Muscle of leg (tissue), 11 donors: ENCODE results near the gene R3HCC1L. TPM values are rescaled to one million over a fixed set of nuclear protein-coding genes. Genes with fewer than 3 reads are reported as not detected.

Experiments used
- DNase-seq: peaks from one replicate; pipeline ENCODE4 v3.0.0; 2013
- H3K27ac ChIP-seq: one replicate; pipeline ENCODE4 v1.5.1; 2013; ENCODE audit warnings: mild to moderate bottlenecking, low read length, control low read depth
- H3K27me3 ChIP-seq: one replicate; pipeline ENCODE4 v1.6.1; 2013; ENCODE audit warnings: low read length; ENCODE audit not compliant: control insufficient read depth, insufficient read depth
- H3K36me3 ChIP-seq: one replicate; pipeline ENCODE4 v1.6.1; 2013; ENCODE audit warnings: low read length; ENCODE audit not compliant: control insufficient read depth, insufficient read depth
- H3K4me1 ChIP-seq: one replicate; pipeline ENCODE4 v1.6.1; 2013; ENCODE audit warnings: low read length; ENCODE audit not compliant: control insufficient read depth, insufficient read depth
- H3K4me3 ChIP-seq: one replicate; pipeline ENCODE4 v1.5.1; 2013; ENCODE audit warnings: low read length, control low read depth
- H3K9me3 ChIP-seq: replicated peaks from 2 replicates; pipeline ENCODE4 v1.6.1; 2013; ENCODE audit warnings: low read depth, low read length; ENCODE audit not compliant: control insufficient read depth
- WGBS: methylation state at CpG from one replicate; pipeline ENCODE4 v1.1.5; 2013; ENCODE audit warnings: missing lambda C conversion rate; ENCODE audit not compliant: insufficient coverage; 5-methylcytosine and 5-hydroxymethylcytosine counted together
- polyA plus RNA-seq, 8 donors: library from polyadenylated mRNA; unstranded; fragments of 120-200 nt; gene quantifications; one replicate each; pipeline versions ENCODE4 v1.2.1 to v1.2.3, GENCODE V29; 2013; ENCODE audit warnings: inconsistent platforms in 1 of 8, low replicate concordance in 1 of 8; ENCODE audit not compliant: insufficient read length in 8 of 8, insufficient read depth in 1 of 8
- total RNA-seq: library from RNA; stranded (reverse); fragments of 120-200 nt; gene quantifications from one replicate; pipeline ENCODE4 v1.2.4, GENCODE V29; 2013

Gene R3HCC1L
- total and polyA plus RNA-seq, 9 donors = 10.0 to 13.5 (median 11.9) TPM

GRCh38 chr10:98196985-98197384 is 62.5 kb downstream of the R3HCC1L start:
- WGBS = 81% methylated on average over 3 of the region's 6 CpGs
- Histone ChIP-seq H3K27me3 (no peaks in the 10 kb centered on the region), H3K4me3 (no peak overlapping the region), H3K9me3 (peaks cover 6% of the 10 kb centered on the region), H3K4me1 (no peaks in the 10 kb centered on the region), H3K27ac (no peak overlapping the region), H3K36me3 (no peaks in the 10 kb centered on the region)
- no peak for DNase-seq

DNA sequence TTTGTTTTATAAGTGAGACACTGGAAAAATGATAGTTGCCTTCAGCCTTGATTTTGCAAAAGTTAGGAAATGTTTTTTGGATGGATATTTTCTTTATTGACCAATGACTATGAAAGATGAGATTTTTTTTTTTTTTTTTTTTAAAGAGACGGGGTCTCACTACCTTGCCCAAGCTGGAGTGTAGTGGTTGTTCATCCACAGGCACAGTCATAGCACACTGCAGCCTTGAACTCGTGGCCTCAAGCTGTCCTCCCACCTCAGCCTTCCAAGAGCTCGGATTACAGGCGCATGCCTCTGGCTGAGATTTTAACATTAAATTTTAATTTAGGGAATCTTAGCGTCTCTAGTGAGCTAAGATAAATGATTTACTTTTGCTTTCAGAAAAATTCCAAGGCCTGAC is 67.3 kb downstream of the R3HCC1L start:
- Histone ChIP-seq H3K9me3 (no peaks in the 10 kb centered on the region), H3K4me1 (no peaks in the 10 kb centered on the region), H3K4me3 (no peak overlapping the region), H3K27me3 (no peaks in the 10 kb centered on the region), H3K27ac (no peak overlapping the region), H3K36me3 (no peaks in the 10 kb centered on the region)
- no peak for DNase-seq
- WGBS = 80% methylated on average over 1 of the region's 5 CpGs

GRCh38 chr10:98202378-98202777 is 67.9 kb downstream of the R3HCC1L start:
- no peaks in the 10 kb centered on the region for H3K27me3 ChIP-seq
- DNase-seq = no peak
- WGBS = 92% methylated on average over 2 of the region's 8 CpGs
- no peaks in the 10 kb centered on the region for H3K9me3 ChIP-seq
- H3K27ac ChIP-seq = no peak overlapping the region
- no peaks in the 10 kb centered on the region for H3K36me3 ChIP-seq
- no peaks in the 10 kb centered on the region for H3K4me1 ChIP-seq
- H3K4me3 ChIP-seq = no peak overlapping the region

DNA sequence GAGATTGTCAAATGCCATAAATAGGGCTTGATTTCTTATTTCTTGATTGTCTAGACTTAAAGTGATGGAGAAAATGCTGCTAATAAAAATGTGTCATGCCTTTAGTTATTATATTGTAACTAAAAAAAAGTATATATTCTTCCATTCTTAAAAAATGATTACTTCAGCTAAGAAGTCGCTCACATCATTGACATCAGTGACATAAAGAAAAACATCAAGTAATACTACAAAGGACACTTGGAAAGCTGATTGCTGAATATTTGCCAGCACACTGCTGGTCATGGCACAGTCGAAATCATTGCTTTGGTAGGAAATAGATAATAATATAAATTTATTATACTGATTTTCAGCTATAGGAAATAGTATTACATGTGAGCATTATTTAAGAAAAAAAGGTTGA is 70.9 kb downstream of the R3HCC1L start:
- Histone ChIP-seq H3K4me1 (no peaks in the 10 kb centered on the region), H3K36me3 (peaks cover 8% of the 10 kb centered on the region), H3K4me3 (no peak overlapping the region), H3K27ac (no peak overlapping the region), H3K9me3 (no peaks in the 10 kb centered on the region), H3K27me3 (no peaks in the 10 kb centered on the region)
- no CpG with 5 or more reads among the region's 2 CpGs for WGBS
- DNase-seq = no peak

DNA sequence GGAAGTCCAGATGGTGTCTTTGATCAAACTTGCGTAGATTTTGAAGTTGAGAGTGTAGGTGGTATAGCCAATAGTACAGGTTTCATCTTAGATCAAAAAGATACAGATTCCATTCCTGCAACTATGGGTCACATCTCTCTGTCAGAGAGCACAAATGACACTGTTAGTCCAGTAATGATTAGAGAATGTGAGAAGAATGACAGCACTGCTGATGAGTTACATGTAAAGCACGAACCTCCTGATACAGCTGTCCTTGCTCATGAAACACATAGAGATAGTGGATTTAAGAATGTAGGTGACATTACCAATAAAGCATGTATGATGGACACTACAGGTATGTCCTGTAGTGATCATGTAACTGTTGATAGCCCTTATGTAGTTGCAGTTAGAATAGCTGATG is 74.5 kb downstream of the R3HCC1L start:
- Histone ChIP-seq H3K27ac (no peak overlapping the region), H3K4me1 (no peaks in the 10 kb centered on the region), H3K36me3 (peaks cover 8% of the 10 kb centered on the region), H3K27me3 (no peaks in the 10 kb centered on the region), H3K4me3 (no peak overlapping the region), H3K9me3 (no peaks in the 10 kb centered on the region)
- WGBS = no CpG with 5 or more reads among the region's 2 CpGs
- DNase-seq = no peak

DNA sequence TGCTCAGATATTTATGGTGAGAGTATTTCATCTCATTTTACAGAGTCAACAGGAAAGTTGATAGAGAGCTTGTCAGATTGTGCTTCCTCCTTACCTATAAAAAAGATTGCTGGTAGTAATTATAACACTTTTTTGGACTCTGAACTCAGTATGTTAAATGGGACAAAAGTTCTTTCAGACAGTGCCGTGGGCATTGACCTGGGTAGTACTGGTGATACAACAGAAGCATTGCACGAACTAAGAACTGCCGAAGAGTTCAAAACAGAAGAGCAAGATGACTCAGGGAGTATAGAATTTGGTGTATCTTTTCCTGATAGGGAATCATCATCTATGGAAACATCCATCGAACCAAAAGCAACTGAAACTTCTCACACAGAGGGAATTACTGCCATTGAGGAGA is 75.0 kb downstream of the R3HCC1L start:
- Histone ChIP-seq H3K36me3 (peaks cover 8% of the 10 kb centered on the region), H3K4me3 (no peak overlapping the region), H3K27ac (no peak overlapping the region), H3K9me3 (no peaks in the 10 kb centered on the region), H3K4me1 (no peaks in the 10 kb centered on the region), H3K27me3 (no peaks in the 10 kb centered on the region)
- DNase-seq = no peak
- 100% methylated on average over 2 of the region's 4 CpGs for WGBS

GRCh38 chr10:98212196-98212595 is 77.7 kb downstream of the R3HCC1L start:
- no CpG with 5 or more reads among the region's 1 CpG for WGBS
- H3K27ac ChIP-seq = no peak overlapping the region
- H3K4me1 ChIP-seq = no peaks in the 10 kb centered on the region
- no peak for DNase-seq
- peaks cover 8% of the 10 kb centered on the region for H3K36me3 ChIP-seq
- H3K4me3 ChIP-seq = no peak overlapping the region
- no peaks in the 10 kb centered on the region for H3K9me3 ChIP-seq
- no peaks in the 10 kb centered on the region for H3K27me3 ChIP-seq

GRCh38 chr10:98213740-98214139 is 79.3 kb downstream of the R3HCC1L start:
- WGBS = no CpG with 5 or more reads among the region's 1 CpG
- H3K27me3 ChIP-seq = no peaks in the 10 kb centered on the region

GRCh38 chr10:98215373-98215772 is 80.9 kb downstream of the R3HCC1L start:
- no CpG with 5 or more reads among the region's 2 CpGs for WGBS
- Histone ChIP-seq H3K4me1 (no peaks in the 10 kb centered on the region), H3K27me3 (no peaks in the 10 kb centered on the region), H3K4me3 (no peak overlapping the region), H3K36me3 (no peaks in the 10 kb centered on the region), H3K9me3 (peaks cover 8% of the 10 kb centered on the region), H3K27ac (no peak overlapping the region)
- DNase-seq = no peak

More at GRCh38 chr10:98213740-98214139, 79.3 kb downstream of the R3HCC1L start:
- Histone ChIP-seq H3K4me1 (no peaks in the 10 kb centered on the region), H3K9me3 (no peaks in the 10 kb centered on the region), H3K4me3 (no peak overlapping the region), H3K36me3 (peaks cover 5% of the 10 kb centered on the region), H3K27ac (no peak overlapping the region)
- no peak for DNase-seq

DNA sequence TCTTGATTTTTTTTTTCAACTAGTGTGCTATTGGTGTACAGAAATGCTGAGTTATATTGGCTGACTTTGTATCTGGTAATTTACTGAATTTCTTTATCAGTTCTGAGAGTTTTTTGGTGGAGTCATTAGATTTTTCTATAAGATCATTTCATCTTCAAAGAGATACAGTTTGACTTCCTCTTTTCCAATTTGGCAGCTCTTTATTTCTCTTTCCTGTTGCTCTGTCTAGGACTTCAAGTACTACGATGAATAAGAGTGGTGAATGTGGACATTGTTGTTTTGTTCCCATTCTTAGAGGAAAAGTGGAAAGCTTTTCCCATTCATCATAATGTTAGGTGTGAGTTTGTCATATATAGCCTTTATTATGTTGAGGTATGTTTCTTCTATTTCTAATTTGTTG is 83.3 kb downstream of the R3HCC1L start:
- Histone ChIP-seq H3K4me1 (no peaks in the 10 kb centered on the region), H3K27me3 (no peaks in the 10 kb centered on the region), H3K9me3 (peaks cover 8% of the 10 kb centered on the region), H3K27ac (no peak overlapping the region), H3K4me3 (no peak overlapping the region), H3K36me3 (no peaks in the 10 kb centered on the region)
- no CpG with 5 or more reads among the region's 1 CpG for WGBS
- no peak for DNase-seq

- WGBS = 76% methylated on average over 4 of the region's 6 CpGs
- no peaks in the 10 kb centered on the region for H3K27me3 ChIP-seq
- DNase-seq = no peak
- H3K4me1 ChIP-seq = no peaks in the 10 kb centered on the region
- H3K27ac ChIP-seq = no peak overlapping the region
- H3K9me3 ChIP-seq = peaks cover 18% of the 10 kb centered on the region
- no peak overlapping the region for H3K4me3 ChIP-seq
- no peaks in the 10 kb centered on the region for H3K36me3 ChIP-seq
Observed at GRCh38 chr10:98223874-98224273, 89.4 kb downstream of the R3HCC1L start.
